A673 (cell line): ENCODE measurements around the gene WDR82. TPM values are rescaled to one million over a fixed set of nuclear protein-coding genes. Genes with fewer than 3 reads are reported as not detected.
A peak's percentile ranks its signal among the peaks of the same experiment; 100 is the strongest.

Experiments
- Bru-seq: library from RNA; stranded (reverse); fragments of 400-500 nt; gene quantifications from one replicate; lab custom pipeline; 2021; lab: Mats Ljungman, UMichigan
- BruChase-seq, 2 experiments: library from RNA; stranded (reverse); fragments of 400-500 nt; gene quantifications; one replicate each; lab custom pipeline; 2021; lab: Mats Ljungman, UMichigan
- BruUV-seq: library from RNA; stranded (reverse); fragments of 400-500 nt; replicated peaks from 2 replicates; lab custom pipeline; 2021; lab: Mats Ljungman, UMichigan
- CTCF ChIA-PET: fragments of 300-600 bp; sonication (Branson Sonifier 250); formaldehyde crosslinking; loops from one replicate; lab custom pipeline; 2022; ENCODE audit warnings: antibody characterized with exemption; lab: Charles Lee
- POLR2A ChIA-PET: fragments of 300-600 bp; sonication (Branson Sonifier 250); formaldehyde crosslinking; loops from one replicate; lab custom pipeline; 2022; ENCODE audit warnings: antibody characterized with exemption; ENCODE audit not compliant: low non-redundant PET; lab: Charles Lee
- DNase-seq: peaks from one replicate; pipeline ENCODE4 v3.0.0-alpha.2; 2015; ENCODE audit warnings: low spot score
- H3K27ac ChIP-seq: fragments of 200-600 bp; sonication (generic); 2 replicates; pipeline ENCODE4 v1.5.1; 2016; ENCODE audit warnings: mixed run types, low read depth, mild to moderate bottlenecking, mixed read lengths, antibody characterized with exemption, low read length; ENCODE audit not compliant: poor library complexity, severe bottlenecking
- H3K27me3 ChIP-seq: fragments of 200-600 bp; sonication (generic); replicated peaks from 2 replicates; pipeline ENCODE4 v1.6.1; 2017; ENCODE audit warnings: mixed run types, low read depth, mild to moderate bottlenecking, mixed read lengths, antibody characterized with exemption, low read length; ENCODE audit not compliant: insufficient read depth, poor library complexity
- H3K36me3 ChIP-seq: fragments of 200-600 bp; sonication (generic); 2 replicates; pipeline ENCODE4 v1.6.1; 2016; ENCODE audit warnings: mixed run types, mild to moderate bottlenecking, mixed read lengths, antibody characterized with exemption, low read length; ENCODE audit not compliant: insufficient read depth, poor library complexity, severe bottlenecking
- H3K4me1 ChIP-seq: fragments of 200-600 bp; sonication (generic); 2 replicates; pipeline ENCODE4 v1.6.1; 2017; ENCODE audit warnings: mixed run types, mild to moderate bottlenecking, mixed read lengths, antibody characterized with exemption, low read length; ENCODE audit not compliant: insufficient read depth, poor library complexity, severe bottlenecking
- H3K4me3 ChIP-seq: fragments of 200-600 bp; sonication (generic); 2 replicates; pipeline ENCODE4 v1.5.1; 2016; ENCODE audit warnings: low read depth, mixed run types, mild to moderate bottlenecking, mixed read lengths, low read length; ENCODE audit not compliant: poor library complexity, severe bottlenecking
- H3K9me3 ChIP-seq: fragments of 200-600 bp; sonication (generic); 2 replicates; pipeline ENCODE4 v1.6.1; 2016; ENCODE audit warnings: mixed run types, low read depth, mild to moderate bottlenecking, mixed read lengths, antibody characterized with exemption, low read length; ENCODE audit not compliant: poor library complexity, severe bottlenecking
- CTCF ChIP-seq: fragments of 300-800, 200-600 bp; sonication (generic); conservative IDR thresholded peaks from 2 replicates; pipeline ENCODE4 v1.5.1; 2017; ENCODE audit warnings: low read depth, mild to moderate bottlenecking, antibody characterized with exemption, low read length, moderate library complexity, mixed read lengths
- EZH2 ChIP-seq: fragments of 200-600 bp; sonication (generic); IDR thresholded peaks from 2 replicates; pipeline ENCODE4 v1.6.1; 2017; ENCODE audit warnings: borderline replicate concordance, low read depth, mild to moderate bottlenecking, mixed read lengths, antibody characterized with exemption, low read length; ENCODE audit not compliant: poor library complexity, severe bottlenecking
- intact Hi-C: fragments of 100-400 bp; cut with micrococcal nuclease; formaldehyde crosslinking; loops from one replicate; pipeline ENCODE4 v1.10.0; 2022; ENCODE audit not compliant: unreplicated experiment
- long read RNA-seq: library from polyadenylated mRNA; stranded (forward); transcript quantifications from one replicate; pipeline ENCODE4 v2.0.0, GENCODE V29; 2022
- total RNA-seq: library from RNA; stranded (reverse); gene quantifications from 2 replicates; pipeline ENCODE4 v1.2.3, GENCODE V29; 2021

WDR82 gene
- total RNA-seq: 50.1 and 54.3 TPM in 2 replicates
- percentile 92 among the genes with signal in this experiment for Bru-seq, nascent RNA
- BruChase-seq, experiment 1, labeled RNA remaining after a 2-hour chase: percentile 96 among the genes with signal in this experiment
- BruChase-seq, experiment 2, labeled RNA remaining after a 6-hour chase: percentile 94 among the genes with signal in this experiment
- long read RNA-seq, full-length matches to known transcripts: 6 of 22 reads
- long read RNA-seq, partial matches to known transcripts: 0 of 22 reads
- long read RNA-seq, other reads (novel, unspliced or antisense): 16 of 22 reads

GRCh38 chr3:52278510-52279069, at the start of gene WDR82:
Gene WDR82 (minus strand): TSS chr3:52278649. CDS start chr3:52278361, 288 bp downstream.
- CTCF ChIA-PET: no interaction called here
- no peaks in the 10 kb centered on the region for H3K36me3 ChIP-seq
- intact Hi-C loops: loop anchor here (5.0 kb wide), 1 partner anchor 36 kb away; no protein-coding TSS in a partner anchor
- DNase-seq: peak; percentile 90
- no TSS peak for BruUV-seq
- peak within 1 kb of the TSS; percentile 89 for H3K27ac ChIP-seq
- H3K27me3 ChIP-seq: no peaks in the 10 kb centered on the region
- peaks cover 7% of the 10 kb centered on the region for H3K4me1 ChIP-seq
- no peaks in the 10 kb centered on the region for H3K9me3 ChIP-seq
- TF ChIP-seq EZH2 (no peak), CTCF (peak; percentile 37; the same call in 1 of the 2 replicates)
- peak within 1 kb of the TSS; percentile 74 for H3K4me3 ChIP-seq
- POLR2A ChIA-PET: interaction anchor here (1.1 kb wide), 1 partner anchor 42 kb away, joined by 3 read pairs; no protein-coding TSS in a partner anchor

- CTCF ChIA-PET: no interaction called here
These were observed 49.2 kb upstream of the WDR82 start for GRCh38 chr3:52327486-52328290.

More at GRCh38 chr3:52327486-52328290, 49.2 kb upstream of the WDR82 start:
- no peak for TF ChIP-seq CTCF
- TF ChIP-seq EZH2: no peak
- no peaks in the 10 kb centered on the region for H3K36me3 ChIP-seq
- intact Hi-C loops: no loop called here
- no peaks in the 10 kb centered on the region for H3K4me1 ChIP-seq
- no TSS peak for BruUV-seq
- H3K4me3 ChIP-seq: no peak overlapping the region
- no peaks in the 10 kb centered on the region for H3K27me3 ChIP-seq
- POLR2A ChIA-PET: no interaction called here
- DNase-seq: no peak
- H3K27ac ChIP-seq: no peak overlapping the region
- no peaks in the 10 kb centered on the region for H3K9me3 ChIP-seq
